HCEC 1CT (cell line): ENCODE results near the gene SCAF1.
A peak's percentile ranks its signal among the peaks of the same experiment; 100 is the strongest.

Source experiments
- DNase-seq: peaks from one replicate; pipeline ENCODE4 v3.0.0-alpha.2; 2017

SCAF1 gene

DNA sequence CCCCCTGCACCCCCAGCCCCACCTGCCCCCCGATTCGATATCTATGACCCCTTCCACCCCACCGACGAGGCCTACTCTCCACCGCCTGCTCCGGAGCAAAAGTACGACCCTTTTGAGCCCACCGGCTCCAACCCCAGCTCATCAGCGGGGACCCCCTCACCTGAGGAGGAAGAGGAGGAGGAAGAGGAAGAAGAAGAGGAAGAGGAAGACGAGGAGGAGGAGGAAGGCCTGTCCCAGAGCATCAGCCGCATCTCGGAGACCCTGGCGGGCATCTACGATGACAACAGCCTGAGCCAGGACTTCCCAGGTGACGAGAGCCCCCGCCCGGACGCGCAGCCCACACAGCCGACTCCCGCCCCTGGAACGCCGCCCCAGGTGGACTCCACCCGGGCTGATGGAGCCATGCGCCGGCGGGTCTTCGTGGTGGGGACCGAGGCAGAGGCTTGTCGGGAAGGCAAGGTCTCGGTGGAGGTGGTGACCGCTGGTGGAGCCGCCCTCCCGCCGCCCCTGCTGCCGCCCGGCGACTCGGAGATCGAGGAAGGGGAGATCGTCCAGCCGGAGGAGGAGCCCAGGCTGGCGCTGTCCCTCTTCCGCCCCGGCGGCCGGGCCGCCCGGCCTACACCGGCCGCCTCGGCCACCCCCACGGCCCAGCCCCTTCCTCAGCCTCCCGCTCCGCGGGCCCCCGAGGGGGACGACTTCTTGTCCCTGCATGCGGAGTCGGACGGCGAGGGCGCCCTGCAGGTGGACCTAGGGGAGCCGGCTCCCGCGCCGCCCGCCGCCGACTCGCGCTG, 9.2 kb downstream of the SCAF1 start:
- DNase-seq: no peak

DNA sequence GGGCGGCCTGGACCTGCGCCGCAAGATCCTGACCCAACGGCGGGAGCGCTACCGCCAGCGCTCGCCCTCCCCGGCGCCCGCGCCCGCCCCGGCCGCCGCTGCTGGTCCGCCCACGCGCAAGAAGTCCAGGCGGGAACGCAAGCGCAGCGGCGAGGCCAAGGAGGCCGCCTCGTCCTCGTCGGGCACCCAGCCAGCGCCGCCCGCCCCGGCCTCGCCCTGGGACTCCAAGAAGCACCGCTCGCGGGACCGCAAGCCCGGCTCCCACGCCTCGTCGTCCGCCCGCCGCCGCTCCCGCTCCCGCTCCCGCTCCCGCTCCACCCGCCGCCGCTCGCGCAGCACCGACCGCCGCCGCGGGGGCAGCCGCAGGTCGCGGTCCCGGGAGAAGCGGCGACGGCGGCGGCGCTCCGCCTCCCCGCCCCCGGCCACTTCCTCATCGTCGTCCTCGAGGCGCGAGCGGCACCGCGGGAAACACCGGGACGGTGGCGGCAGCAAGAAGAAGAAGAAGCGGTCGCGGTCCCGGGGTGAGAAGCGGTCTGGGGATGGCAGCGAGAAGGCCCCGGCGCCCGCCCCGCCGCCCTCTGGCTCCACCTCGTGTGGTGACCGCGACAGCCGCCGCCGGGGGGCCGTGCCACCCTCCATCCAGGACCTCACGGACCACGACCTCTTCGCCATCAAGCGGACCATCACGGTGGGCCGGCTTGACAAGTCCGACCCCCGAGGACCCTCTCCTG, 10.0 kb downstream of the SCAF1 start:
- DNase-seq: no peak

DNA sequence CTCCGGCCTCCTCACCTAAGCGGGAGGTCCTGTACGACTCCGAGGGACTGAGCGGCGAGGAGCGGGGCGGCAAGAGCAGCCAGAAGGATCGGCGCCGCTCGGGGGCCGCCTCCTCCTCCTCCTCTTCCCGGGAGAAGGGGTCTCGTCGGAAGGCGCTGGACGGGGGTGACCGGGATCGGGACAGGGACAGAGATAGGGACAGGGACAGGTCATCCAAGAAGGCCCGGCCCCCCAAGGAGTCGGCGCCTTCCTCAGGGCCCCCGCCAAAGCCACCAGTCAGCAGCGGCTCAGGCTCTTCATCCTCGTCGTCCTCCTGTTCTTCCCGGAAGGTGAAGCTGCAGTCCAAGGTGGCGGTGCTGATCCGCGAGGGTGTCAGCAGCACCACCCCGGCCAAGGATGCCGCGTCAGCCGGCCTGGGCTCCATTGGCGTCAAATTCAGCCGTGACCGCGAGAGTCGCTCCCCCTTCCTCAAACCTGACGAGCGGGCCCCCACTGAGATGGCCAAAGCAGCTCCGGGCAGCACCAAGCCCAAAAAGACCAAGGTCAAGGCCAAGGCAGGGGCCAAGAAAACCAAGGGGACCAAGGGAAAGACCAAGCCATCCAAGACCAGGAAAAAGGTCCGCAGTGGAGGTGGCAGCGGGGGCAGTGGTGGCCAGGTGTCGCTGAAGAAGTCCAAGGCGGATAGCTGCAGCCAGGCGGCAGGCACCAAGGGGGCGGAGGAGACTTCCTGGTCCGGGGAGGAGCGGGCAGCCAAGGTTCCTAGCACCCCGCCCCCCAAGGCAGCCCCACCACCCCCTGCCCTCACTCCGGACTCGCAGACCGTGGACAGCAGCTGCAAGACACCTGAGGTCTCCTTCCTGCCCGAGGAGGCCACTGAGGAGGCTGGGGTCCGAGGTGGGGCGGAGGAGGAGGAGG, 10.8 kb downstream of the SCAF1 start:
- DNase-seq: no peak

DNA sequence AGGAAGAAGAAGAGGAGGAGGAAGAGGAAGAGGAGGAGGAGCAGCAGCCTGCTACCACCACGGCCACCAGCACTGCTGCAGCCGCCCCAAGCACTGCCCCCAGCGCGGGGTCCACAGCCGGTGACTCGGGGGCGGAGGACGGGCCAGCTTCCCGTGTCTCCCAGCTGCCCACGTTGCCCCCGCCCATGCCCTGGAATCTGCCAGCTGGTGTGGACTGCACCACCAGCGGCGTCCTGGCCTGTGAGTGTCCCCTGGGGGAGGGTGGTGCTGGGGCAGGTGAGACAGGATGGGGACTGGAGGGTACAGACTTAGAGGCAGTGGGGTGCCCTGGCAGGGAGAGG, 11.4 kb downstream of the SCAF1 start:
- DNase-seq: no peak

DNA sequence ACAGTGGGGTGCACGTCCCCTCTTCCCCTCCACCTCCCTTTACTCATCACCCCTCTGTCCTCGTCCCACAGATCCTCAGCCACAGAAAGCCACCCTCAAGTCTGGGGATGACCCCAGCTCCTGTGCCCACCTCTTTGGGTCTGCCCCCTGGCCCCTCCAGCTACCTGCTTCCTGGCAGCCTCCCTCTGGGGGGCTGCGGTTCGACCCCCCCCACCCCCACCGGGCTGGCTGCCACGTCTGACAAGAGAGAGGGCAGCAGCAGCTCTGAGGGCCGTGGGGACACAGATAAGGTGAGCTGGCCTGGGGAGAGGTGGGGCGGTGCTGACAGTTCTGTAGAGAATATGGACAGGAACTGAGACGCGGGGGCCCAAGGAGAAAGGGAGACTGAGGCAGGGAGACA, 12.6 kb downstream of the SCAF1 start:
- no peak for DNase-seq

DNA sequence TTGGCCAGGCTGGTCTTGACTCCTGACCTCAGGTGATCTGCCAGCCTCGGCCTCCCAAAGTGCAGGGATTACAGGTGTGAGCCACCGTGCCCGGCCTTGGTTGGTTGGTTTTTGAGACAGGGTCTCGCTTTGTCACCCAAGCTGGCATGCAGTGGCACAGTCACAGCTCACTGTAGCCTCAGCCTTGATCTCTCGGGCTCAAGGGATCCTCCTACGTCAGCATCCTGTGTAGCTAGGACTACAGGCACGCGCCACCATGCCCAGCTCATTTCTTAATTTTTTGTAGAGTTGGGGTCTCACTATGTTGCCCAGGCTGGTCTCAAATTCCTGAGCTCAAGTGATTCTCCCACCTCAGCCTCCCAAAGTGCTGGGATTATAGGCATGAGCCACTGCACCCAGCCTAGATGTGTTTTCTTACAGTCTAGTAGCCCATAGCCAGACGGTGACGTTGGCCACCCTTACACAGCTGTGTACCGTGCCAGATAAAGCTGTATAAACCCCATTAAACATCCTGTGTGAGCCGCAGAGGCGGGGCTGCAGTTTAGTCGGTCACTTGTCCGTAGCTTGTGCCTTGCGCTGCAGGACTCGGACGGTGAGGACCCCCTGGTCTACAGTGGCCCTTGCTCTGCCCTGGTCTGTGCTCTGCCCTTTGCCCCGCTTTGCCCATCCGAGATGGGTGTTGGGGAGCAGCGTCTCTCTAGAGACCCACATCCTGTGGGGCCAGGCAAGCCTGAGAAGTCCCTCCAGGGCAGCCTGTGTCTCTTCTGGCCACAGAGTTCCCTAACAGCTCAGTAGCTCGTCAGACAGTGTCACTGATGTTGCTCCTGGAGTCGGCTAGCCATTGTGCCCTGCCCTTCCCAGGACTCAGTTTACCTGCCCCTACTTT, 13.8 kb downstream of the SCAF1 start:
- DNase-seq: no peak

DNA sequence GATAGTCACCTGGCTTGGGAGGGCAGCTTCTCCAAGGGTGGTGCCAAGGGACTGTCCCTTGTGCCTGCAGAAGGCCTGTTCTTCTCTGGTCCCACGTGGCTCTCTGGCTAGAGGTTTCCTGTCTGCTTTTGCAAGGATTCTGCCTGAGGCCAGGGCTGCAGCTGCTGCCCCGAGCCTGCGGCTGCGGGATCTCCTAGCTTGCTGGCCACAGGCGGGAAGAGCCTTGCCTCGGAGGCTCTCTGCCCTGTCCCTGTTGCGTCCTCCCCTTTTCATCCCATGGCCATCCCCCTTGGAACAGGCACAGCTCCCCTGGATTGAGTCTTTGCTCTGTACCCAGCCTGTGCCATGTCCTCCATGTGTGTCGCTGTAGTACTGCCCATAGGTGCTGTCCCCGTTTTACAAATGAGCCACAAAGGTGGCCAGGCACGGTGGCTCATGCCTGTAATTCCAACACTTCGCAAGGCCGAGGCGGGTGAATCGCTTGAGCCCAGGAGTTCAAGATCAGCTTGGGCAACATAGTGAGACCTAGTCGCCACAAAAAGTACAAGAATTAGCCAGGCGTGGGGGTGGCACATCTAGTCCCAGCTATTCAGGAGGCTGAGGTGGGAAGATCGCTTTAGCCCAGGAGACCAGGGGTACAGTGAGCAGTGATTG, 14.6 kb downstream of the SCAF1 start:
- no peak for DNase-seq

DNA sequence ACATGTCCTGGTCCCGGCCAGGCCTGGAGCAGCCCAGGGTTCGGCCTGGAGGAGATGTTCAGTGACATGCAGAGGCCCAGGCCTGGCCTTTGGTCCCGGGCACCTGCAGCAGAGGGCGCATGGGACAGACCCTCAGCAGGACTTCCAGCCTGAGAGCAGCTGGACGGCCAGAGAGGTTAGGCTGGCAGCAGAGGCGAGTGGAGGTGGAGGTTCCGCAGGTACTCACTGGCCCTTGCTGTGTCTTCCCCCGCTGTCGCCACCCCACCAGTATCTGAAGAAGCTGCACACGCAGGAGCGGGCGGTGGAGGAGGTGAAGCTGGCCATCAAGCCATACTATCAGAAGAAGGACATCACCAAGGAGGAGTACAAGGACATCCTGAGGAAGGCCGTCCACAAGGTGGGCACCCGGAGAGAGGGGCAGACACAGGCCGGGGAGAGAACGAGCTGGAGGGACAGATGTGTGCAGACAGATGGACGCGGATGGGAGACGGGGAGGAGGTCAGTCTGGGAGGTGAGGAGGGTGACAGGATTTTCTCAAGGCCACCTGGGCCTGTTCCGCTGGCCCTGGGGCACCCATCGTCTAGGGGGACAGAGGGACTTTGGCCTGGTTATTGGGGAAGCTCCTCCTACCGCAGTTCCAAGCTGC, 15.6 kb downstream of the SCAF1 start:
- no peak for DNase-seq

DNA sequence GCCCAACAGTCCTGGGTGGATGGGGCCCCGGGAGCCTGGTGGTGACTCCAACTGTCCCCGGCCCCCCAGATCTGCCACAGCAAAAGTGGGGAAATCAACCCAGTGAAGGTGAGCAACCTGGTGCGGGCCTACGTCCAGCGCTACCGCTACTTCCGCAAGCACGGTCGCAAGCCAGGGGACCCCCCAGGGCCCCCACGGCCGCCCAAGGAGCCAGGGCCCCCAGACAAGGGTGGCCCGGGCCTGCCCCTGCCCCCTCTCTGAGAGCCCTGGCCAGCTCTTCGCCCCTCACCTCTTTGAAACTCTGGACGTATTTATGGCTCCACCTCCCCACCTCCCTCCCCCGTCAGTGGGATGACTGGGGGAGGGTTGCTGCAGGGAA, 16.1 kb downstream of the SCAF1 start:
- no peak for DNase-seq

DNA sequence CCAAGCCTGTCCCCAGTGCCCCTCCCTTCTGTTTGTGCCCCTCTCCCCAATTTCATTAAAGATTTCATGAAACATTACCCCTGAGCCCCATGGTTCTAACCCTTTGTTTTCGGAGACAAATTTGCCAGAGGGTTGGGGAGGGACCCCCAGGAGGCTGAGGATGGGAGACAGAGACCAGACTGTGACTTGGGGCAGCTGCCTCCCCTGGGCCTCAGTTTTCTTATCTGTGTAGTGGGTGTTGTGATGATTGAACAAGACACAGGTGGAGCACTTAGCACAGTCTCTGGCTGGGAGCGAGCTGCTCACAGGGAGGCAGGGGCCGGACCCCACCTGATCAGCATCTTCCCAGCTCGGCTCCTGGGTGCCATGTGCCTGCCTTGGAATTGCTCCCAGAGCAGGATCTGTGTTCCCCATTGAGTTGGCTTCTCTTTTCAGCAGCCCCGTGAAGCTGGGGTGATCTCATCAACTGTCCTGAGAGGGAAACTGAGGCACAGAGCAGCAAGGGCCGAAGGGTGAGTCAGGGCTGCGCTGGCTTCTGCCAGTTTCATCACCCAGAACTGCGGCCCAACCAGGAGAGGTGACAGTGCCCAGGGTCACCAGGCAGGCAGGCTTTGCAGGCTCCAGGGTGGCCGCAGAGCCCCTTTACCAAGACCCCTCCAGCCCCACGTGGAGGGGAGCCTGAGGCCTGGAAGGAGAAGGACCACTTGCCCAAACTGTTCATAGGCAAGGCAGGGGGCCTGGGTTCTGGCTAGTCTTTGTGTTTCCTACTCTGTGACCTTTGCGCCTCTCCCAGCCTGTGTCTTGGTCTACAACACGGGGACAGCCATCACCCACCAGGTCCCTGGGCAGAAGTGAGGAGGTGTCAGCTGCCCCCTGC, 16.8 kb downstream of the SCAF1 start:
- no peak for DNase-seq

DNA sequence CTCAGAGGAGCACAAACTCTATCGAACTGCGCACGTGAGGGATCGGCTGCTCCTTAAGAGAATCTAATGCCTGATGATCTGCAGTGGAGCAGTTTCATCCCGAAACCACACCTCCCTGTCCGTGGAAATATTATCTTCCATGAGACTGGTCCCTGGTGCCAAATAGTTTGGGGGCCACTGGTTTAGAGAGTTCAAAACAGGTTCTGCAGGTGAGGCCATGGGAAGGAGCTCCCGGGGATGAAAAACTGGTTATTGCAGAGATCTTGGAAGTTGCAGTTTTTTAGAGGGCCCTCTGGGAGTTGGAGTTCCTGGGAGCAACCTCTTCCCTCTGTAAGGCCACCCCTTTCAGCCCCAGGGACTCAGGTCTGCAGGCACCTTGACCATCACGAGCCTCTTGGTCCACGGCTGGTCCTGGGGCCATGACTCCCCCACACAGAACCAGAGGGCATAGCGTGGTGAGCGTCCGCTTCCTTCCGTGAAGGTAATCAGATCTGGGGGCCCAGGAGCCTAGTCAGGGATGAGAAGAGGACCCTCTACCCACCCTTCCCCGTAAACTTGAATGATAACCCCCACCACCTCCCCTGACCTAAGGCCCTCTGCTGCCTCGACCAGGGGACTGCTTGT, 18.4 kb downstream of the SCAF1 start:
- no peak for DNase-seq

DNA sequence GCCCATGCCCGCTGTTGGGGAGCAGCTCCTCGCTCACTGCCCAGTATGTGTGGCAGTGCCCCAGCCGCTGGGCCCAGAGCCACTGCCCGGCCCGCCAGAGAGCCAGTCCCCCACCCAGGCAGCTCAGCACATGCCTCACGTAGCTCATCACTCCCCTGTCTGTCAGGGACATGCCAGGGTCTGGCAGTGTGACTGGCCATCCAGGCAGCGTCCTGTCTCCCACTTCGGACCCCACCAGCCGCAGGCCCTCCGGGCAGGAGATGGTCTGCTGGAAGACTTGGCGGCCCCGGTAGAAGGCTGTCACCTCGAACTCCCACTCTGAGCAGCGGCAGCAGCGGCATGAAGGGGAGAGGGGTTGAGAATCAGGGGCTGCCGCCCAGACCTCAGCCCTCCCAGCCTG, 20.0 kb downstream of the SCAF1 start:
- no peak for DNase-seq

DNA sequence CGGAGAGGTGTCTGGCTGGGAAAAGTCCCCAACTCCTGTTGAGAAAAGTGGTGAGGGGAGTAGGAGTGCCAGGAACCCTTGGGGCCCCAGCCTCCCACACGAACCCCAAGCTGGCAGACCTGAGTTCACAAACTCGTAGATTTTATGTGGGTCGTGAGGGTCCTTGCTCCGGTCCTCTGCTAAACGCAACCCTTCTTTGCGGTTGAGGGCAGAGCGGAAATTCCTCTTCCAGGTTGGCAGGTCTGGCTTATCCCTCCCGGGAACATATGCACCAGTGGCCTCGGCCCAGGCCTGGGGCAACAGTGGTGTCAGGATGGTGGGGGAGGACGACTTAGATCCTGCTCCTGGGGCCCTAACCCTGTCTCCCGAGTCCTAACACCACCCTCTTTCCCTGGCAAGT, 21.2 kb downstream of the SCAF1 start:
- DNase-seq: no peak

DNA sequence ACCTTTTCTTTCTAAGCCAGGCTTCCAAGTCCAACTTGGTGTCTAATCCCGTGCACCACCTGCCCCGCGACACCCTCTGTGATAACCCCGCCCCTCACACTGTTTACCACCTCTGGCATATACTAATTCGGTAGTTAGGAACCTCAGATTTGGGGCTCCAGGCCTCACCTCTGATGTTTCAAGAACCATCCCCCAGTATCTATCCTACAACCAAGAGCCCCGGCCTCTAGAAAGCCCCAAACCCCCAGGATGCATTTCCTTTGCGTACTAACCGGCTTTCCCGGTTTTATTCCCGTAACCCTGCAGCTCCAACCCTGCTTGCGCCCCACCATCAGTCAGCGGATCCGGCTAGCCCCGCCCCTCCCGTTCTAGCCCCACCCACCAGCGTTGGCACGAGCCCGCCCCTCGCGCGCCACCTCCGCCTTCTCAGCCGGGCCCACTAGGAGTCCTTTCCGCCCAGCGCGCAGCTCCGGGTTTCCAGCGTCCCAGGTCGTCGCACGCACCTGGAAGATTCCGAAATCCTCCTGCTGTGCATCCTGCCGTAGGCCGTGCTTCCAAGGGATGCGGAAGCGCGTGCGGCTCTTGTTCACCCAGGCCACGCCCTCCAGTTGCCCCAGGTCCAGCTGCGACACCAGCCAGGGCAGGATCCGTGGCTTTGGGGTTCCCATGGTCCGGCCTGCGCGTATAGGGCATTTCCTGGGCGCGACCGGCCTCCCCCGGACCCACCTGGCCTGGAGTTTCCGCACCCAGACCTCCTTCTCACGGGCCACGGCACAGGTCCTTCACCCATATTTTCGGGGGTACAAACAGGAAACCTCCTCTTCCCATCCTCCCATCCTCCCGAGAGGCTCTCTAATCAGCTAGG, 22.4 kb downstream of the SCAF1 start:
- peak; percentile 79 for DNase-seq

DNA sequence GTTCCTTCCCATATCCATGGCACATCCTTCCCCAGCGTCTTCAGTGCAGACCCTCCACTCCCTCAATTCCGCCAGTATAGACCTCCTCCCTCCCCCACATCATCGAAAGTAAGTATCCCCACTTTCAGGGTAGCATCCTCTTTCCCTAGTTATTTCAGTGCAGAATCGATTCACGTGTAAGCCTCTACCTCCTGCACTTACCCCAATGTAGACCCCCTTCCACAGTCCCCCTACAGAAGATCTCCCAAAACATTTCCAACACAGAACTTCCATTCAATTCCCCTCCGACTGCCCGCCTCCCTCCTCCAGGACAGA, 23.0 kb downstream of the SCAF1 start:
- no peak for DNase-seq

DNA sequence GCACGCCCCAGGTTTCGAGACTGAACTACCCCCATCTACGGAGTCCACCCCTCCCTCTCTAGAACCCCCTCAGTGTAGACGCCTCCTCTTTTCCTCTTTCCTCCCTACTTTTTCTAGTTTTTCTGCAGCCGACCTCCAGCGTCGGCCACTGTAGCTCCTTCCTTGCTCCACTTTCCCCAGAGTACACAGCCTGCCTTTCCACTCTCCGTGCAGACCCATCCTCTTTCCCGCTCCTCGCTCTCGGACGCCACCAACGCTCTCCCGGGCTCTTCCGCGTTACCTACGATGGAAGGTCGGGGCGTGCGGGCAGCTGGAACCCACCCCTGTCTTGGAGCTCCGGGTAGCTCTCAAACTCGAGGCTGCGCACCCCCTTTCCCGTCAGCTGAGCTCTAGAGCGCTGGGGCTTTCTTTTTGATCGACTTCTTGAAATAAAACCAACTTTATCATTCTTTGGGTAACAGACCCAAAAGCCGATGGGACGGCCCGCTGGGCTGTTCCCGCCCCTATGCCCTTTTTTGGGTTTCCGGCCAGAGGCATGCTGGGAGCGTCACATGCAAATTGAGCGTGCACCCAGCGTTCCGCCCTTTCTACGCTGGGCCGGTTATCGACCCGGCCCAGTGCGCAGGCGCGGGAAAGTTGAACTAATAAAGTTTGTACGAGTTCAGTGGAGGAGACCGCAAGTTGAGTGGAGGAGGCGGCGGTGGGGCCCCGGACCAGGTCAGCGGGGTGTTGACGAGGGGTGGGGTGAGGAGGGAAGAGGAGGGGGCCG, 23.5 kb downstream of the SCAF1 start, which contains the start of the genes BCL2L12 and IRF3:
TSS of gene BCL2L12 (plus strand) at position 583 of the 769 bp plus-strand sequence. CDS start 760 bp downstream, outside the sequence.
TSS of gene IRF3 (minus strand) at position 507 of the 769 bp plus-strand sequence. CDS start 1,019 bp downstream, outside the sequence.
- peak; percentile 94 for DNase-seq

DNA sequence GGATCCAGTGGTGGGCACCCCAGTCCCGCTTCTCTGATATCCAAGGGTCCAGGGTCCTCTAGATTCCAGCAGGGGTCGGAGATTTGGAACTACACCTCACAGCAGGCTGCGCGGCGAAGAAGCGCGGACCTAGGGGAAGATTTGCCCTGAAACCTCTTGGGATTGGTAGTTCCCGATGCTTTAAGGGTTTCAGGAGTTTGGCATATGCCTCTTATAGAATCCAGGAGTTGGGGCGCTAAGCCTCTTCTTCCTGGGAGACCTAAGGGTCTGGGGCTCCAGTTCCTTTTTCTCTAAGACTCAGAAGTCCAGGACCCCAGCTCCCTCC, 24.1 kb downstream of the SCAF1 start:
- peak; percentile 46 for DNase-seq

DNA sequence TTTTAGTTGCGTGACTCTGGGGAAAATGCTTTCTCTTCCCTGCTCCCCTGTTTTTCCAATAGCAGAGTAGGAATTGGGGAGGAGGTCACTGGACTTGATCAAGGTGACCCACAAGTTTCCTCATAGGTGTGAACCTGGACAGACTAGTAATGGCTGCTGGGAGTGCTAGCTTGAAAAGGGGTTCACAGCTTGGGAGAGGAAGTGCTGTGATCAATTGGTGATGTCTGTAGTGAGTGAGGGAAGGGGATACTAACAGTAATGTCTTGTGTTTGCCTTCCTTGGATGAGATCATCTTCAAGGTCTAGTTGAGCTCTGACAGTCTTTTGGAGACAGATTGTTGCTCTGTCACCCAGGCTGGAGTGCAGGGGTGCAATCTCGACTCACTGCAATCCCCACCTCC, 25.5 kb downstream of the SCAF1 start:
- DNase-seq: no peak
